ENCODE results near the gene KIAA0513.

DNA sequence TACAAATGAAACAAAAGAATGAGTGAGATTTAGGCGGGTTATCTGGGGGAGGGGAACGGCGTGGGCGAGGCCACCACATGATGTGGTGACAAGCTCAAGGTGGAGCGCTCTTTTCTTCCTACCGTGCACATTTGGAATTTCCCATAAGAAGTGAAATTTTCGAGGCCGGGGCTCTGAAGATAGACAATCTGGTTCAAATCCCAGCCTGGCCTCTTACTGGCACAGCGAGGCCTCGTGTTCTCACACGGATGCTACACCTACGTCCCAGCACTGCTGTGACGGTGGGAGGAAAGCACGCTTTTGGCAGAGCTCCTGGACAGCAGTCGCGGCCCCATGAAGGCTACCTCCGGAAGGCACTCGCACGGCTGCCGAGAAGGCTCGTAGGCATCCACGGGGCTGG, 41.5 kb upstream of the KIAA0513 start:
- TF ChIP-seq, protein P1, sequence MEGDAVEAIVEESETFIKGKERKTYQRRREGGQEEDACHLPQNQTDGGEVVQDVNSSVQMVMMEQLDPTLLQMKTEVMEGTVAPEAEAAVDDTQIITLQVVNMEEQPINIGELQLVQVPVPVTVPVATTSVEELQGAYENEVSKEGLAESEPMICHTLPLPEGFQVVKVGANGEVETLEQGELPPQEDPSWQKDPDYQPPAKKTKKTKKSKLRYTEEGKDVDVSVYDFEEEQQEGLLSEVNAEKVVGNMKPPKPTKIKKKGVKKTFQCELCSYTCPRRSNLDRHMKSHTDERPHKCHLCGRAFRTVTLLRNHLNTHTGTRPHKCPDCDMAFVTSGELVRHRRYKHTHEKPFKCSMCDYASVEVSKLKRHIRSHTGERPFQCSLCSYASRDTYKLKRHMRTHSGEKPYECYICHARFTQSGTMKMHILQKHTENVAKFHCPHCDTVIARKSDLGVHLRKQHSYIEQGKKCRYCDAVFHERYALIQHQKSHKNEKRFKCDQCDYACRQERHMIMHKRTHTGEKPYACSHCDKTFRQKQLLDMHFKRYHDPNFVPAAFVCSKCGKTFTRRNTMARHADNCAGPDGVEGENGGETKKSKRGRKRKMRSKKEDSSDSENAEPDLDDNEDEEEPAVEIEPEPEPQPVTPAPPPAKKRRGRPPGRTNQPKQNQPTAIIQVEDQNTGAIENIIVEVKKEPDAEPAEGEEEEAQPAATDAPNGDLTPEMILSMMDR (conservative IDR thresholded peaks at IDR 0.05 in 1 of 2, IDR thresholded peaks at IDR 0.05 in 1 of 2; ENCODE audit: extremely low read depth in 1 of 2, insufficient read depth in 1 of 2, low read depth in 1 of 2, low read length in 2 of 2) = no peak
- TF ChIP-seq EZH2 (IDR thresholded peaks at IDR 0.05; ENCODE audit: borderline replicate concordance, low read length) = no peak

All from mammary epithelial cell (primary cell).